Breast epithelium (tissue), 3 donors: ENCODE data around the gene ADGRL3.

Source experiments
- CTCF ChIP-seq, 3 donors: fragments of 450-650 bp; IDR thresholded peaks; one replicate each; pipeline ENCODE4 v1.5.1; 2016 to 2017; ENCODE audit warnings: antibody characterized with exemption in 3 of 3, mild to moderate bottlenecking in 3 of 3, moderate library complexity in 3 of 3
- POLR2A ChIP-seq: fragments of 450-650 bp; IDR thresholded peaks from one replicate; pipeline ENCODE4 v1.6.1; 2016; ENCODE audit warnings: antibody characterized with exemption, mild to moderate bottlenecking, moderate library complexity

GRCh38 chr4:61579786-61580185 lies 379.7 kb downstream of the ADGRL3 start:
- no peak for TF ChIP-seq CTCF (IDR thresholded peaks at IDR 0.05)
- TF ChIP-seq POLR2A: no peak
